NCI-H1436 treated with DMSO at 0.1 percent for 48 hours (cell line): Measurements from ENCODE around the gene ACOXL.

ENCODE experiments used
- DNase-seq: peaks from one replicate; lab custom pipeline; 2025; lab: John Stamatoyannopoulos, UW

ACOXL gene

GRCh38 chr2:111165084-111165483, 432.7 kb downstream of the ACOXL start:
- no peak for DNase-seq

GRCh38 chr2:111166115-111166514, 433.7 kb downstream of the ACOXL start:
- DNase-seq = no peak

- no peak for DNase-seq
Measured at GRCh38 chr2:111167076-111167862, 434.9 kb downstream of the ACOXL start.

- DNase-seq = no peak
Measured at GRCh38 chr2:111167863-111168162, 435.4 kb downstream of the ACOXL start.
